Measurements from ENCODE around the gene AFF3. TPM values are rescaled to one million over a fixed set of nuclear protein-coding genes. Genes with fewer than 3 reads are reported as not detected.
"Not testable (repeated sequence)": the region's sequence is repeated elsewhere in the genome, so short reads cannot be mapped to it uniquely, and the experiment has no call there.

The AFF3 gene
- total RNA-seq, 1 experiment from 2014 or later, result not detected

DNA sequence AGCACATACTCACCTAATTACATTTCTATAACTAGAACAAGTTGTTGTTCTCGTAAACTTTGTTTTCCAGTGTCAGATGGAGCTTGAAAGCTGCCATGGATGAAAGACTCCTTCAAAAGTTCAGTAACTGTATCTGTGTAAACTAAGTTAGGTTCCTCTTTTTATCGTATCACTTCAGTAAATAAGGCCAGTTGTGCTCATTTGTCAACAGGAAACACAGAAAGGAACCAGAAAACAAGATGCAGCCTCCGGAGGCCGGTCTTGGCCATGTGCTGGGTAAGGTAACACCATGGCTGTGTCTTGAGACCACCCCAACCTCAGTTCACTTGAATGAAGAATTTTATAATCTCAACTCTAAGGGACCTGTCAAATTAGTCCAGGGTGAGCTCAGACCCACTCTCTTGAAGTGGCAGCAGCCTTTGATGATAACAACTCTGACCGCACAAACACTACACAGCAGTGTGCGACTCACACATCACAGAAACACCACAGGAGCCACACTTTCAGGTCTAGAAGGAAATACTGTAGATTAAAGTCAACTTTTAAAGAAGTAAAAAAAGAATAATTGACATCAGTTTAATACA, 213.8 kb downstream of the AFF3 start:
- H3K27ac ChIP-seq, result no peak overlapping the region
- H3K4me3 ChIP-seq, result no peak overlapping the region
- H3K9me3 ChIP-seq (replicated peaks), result no peaks in the 10 kb centered on the region
- no peaks in the 10 kb centered on the region for H3K4me1 ChIP-seq
- H3K27me3 ChIP-seq, result no peaks in the 10 kb centered on the region
- DNase-seq, result no peak
- no peaks in the 10 kb centered on the region for H3K36me3 ChIP-seq

GRCh38 chr2:99927690-99928207, 214.6 kb downstream of the AFF3 start:
- not testable (repeated sequence) for H3K9me3 ChIP-seq (replicated peaks); H3K36me3 ChIP-seq; H3K27ac ChIP-seq; H3K27me3 ChIP-seq; H3K4me3 ChIP-seq; DNase-seq; H3K4me1 ChIP-seq

- Histone ChIP-seq H3K27me3 (no peaks in the 10 kb centered on the region), H3K4me3 (no peak overlapping the region), H3K4me1 (no peaks in the 10 kb centered on the region), H3K36me3 (no peaks in the 10 kb centered on the region), H3K9me3 (replicated peaks) (no peaks in the 10 kb centered on the region), H3K27ac (no peak overlapping the region)
- DNase-seq, result no peak
Measured at GRCh38 chr2:99926986-99927385, 215.4 kb downstream of the AFF3 start.

GRCh38 chr2:99925960-99926359, 216.4 kb downstream of the AFF3 start:
- DNase-seq, result no peak
- no peaks in the 10 kb centered on the region for H3K9me3 ChIP-seq (replicated peaks)
- H3K4me3 ChIP-seq, result no peak overlapping the region
- no peak overlapping the region for H3K27ac ChIP-seq
- H3K4me1 ChIP-seq, result no peaks in the 10 kb centered on the region
- H3K36me3 ChIP-seq, result no peaks in the 10 kb centered on the region
- H3K27me3 ChIP-seq, result no peaks in the 10 kb centered on the region

- no peaks in the 10 kb centered on the region for H3K9me3 ChIP-seq (replicated peaks)
- no peak overlapping the region for H3K27ac ChIP-seq
- H3K36me3 ChIP-seq, result no peaks in the 10 kb centered on the region
- no peak for DNase-seq
- H3K27me3 ChIP-seq, result no peaks in the 10 kb centered on the region
- no peaks in the 10 kb centered on the region for H3K4me1 ChIP-seq
- no peak overlapping the region for H3K4me3 ChIP-seq
Measured at GRCh38 chr2:99922664-99923063, 219.7 kb downstream of the AFF3 start.

DNA sequence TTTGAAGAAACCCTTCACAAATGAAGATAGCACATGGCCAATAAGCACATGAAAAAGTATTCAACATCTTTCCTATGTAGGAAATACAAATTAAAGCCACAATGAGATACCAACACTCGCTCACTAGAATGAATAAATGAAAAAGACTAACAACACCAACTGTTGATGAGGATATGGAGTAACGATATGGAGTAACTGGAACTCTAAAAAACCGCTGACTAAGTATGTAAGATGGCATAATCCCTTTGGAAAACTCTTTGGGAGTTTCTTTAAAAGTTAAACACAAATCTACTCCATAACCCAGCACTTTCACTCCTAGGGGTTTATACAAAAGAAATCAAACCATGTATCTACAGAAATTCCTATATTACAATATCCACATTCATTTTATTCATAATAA, 220.5 kb downstream of the AFF3 start:
- H3K9me3 ChIP-seq (replicated peaks), result no peaks in the 10 kb centered on the region
- DNase-seq, result no peak
- no peaks in the 10 kb centered on the region for H3K27me3 ChIP-seq
- H3K4me3 ChIP-seq, result no peak overlapping the region
- no peaks in the 10 kb centered on the region for H3K4me1 ChIP-seq
- no peak overlapping the region for H3K27ac ChIP-seq
- no peaks in the 10 kb centered on the region for H3K36me3 ChIP-seq

GRCh38 chr2:99918389-99918788, 224.0 kb downstream of the AFF3 start:
- H3K9me3 ChIP-seq (replicated peaks), result no peaks in the 10 kb centered on the region
- DNase-seq, result no peak
- no peaks in the 10 kb centered on the region for H3K36me3 ChIP-seq
- no peaks in the 10 kb centered on the region for H3K4me1 ChIP-seq
- no peaks in the 10 kb centered on the region for H3K27me3 ChIP-seq
- no peak overlapping the region for H3K27ac ChIP-seq
- H3K4me3 ChIP-seq, result no peak overlapping the region

DNA sequence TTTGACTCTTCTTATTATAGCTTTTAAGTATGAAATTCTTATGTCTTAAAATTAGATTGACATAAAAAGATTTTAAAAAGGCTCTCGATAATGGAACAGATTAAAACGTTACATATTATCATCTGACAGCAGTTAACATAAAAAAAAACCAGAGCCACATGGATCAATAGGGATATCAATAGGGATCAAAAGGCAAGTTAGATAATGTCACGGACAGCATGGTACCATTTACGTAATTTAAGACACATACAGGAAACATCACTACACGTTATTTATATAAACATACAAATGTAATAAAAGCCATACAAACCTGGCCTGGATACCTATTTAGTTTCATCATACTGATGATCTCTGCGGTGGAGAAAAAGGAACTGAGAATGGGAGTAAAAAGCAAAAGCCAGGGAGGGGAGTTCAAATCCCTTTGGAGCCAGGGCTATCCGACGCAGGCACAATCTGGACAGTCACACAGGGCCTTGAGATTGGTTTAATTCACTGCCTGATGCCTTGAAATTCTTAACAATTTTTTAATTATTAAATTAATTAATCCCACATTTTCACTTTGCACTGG, 227.2 kb downstream of the AFF3 start:
- H3K36me3 ChIP-seq, result no peaks in the 10 kb centered on the region
- no peak overlapping the region for H3K4me3 ChIP-seq
- no peaks in the 10 kb centered on the region for H3K4me1 ChIP-seq
- no peaks in the 10 kb centered on the region for H3K27me3 ChIP-seq
- H3K27ac ChIP-seq, result no peak overlapping the region
- H3K9me3 ChIP-seq (replicated peaks), result no peaks in the 10 kb centered on the region
- DNase-seq, result no peak

DNA sequence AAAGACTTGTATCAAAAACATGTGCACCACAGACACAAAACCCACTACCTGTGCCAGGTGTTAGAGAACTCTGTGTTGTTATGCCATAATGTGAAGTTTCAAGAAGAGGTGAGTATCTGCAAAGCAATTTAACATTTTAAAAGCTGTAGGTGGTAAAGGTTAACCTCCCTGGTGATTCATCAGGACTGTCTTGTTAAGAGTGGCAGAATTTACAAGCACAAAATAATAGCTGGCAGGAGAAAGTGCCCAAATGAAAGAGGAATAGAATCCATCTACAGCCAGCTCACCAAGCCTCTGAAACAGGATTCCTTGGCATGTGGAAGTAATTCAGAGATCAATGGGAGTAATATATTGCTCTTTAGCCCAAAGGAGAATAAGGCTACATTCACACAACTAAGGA, 230.7 kb downstream of the AFF3 start:
- DNase-seq, result no peak
- H3K36me3 ChIP-seq, result no peaks in the 10 kb centered on the region
- no peaks in the 10 kb centered on the region for H3K27me3 ChIP-seq
- no peaks in the 10 kb centered on the region for H3K4me1 ChIP-seq
- H3K27ac ChIP-seq, result no peak overlapping the region
- H3K4me3 ChIP-seq, result no peak overlapping the region
- H3K9me3 ChIP-seq (replicated peaks), result no peaks in the 10 kb centered on the region

DNA sequence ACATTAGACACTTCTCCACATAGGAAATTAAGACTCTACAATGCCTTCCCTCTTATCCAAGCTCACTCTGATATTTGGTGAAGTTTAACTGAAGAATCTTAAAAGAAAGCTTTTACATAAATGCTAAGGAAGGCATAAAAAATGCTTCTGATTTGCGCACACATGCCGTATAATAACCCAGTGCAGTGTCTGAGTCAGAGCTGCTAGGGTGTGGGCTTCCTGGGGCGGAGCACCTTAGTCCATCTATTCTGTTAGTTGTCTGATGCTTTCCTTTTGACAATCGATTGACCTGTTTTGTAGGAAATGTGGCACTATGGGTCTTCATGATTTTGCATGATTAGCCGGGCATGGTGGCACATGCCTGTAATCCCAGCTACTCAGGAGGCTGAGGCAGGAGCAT, 231.5 kb downstream of the AFF3 start:
- DNase-seq, result no peak
- Histone ChIP-seq H3K27me3 (no peaks in the 10 kb centered on the region), H3K4me1 (no peaks in the 10 kb centered on the region)

GRCh38 chr2:99905636-99906035, 236.8 kb downstream of the AFF3 start:
- Histone ChIP-seq H3K27me3 (0 out of 2 replicates have a peak, but pooled peaks cover 3% of the 10 kb centered on the region), H3K4me1 (no peaks in the 10 kb centered on the region), H3K27ac (no peak overlapping the region)

More for the DNA sequence above, 231.5 kb downstream of the AFF3 start:
- H3K4me3 ChIP-seq, result no peak overlapping the region
- H3K9me3 ChIP-seq (replicated peaks), result no peaks in the 10 kb centered on the region
- no peaks in the 10 kb centered on the region for H3K36me3 ChIP-seq
- H3K27ac ChIP-seq, result no peak overlapping the region

DNA sequence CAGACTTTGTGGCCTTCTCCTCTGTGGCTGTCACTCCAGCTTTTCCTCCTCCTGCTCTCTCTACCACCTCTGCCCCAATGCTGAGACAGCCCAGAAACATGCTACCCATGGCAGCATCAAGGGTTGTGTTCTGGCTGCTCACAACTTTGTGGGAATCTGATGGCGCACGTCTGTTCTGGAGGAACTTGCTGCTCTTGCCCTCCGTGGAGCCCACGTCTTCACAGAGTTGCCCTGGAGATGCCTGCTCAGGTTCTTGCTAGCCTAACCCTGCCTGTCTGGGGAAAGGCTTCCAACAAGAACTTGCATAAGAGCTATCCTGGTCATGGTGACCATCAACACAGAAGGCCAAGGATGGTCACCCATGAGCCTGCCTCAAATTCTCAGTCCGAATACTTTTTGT, 237.4 kb downstream of the AFF3 start:
- Histone ChIP-seq H3K9me3 (replicated peaks) (no peaks in the 10 kb centered on the region), H3K27ac (no peak overlapping the region), H3K4me3 (no peak overlapping the region), H3K4me1 (no peaks in the 10 kb centered on the region), H3K27me3 (0 out of 2 replicates have a peak, but pooled peaks cover 5% of the 10 kb centered on the region), H3K36me3 (no peaks in the 10 kb centered on the region)
- DNase-seq, result no peak

More at GRCh38 chr2:99905636-99906035, 236.8 kb downstream of the AFF3 start:
- no peaks in the 10 kb centered on the region for H3K36me3 ChIP-seq
- no peak for DNase-seq
- no peaks in the 10 kb centered on the region for H3K9me3 ChIP-seq (replicated peaks)
- no peak overlapping the region for H3K4me3 ChIP-seq

- Histone ChIP-seq H3K9me3 (replicated peaks) (no peaks in the 10 kb centered on the region), H3K4me1 (no peaks in the 10 kb centered on the region), H3K27me3 (0 out of 2 replicates have a peak, but pooled peaks cover 11% of the 10 kb centered on the region), H3K4me3 (no peak overlapping the region), H3K36me3 (no peaks in the 10 kb centered on the region), H3K27ac (no peak overlapping the region)
- DNase-seq, result no peak
Measured at GRCh38 chr2:99903981-99904380, 238.4 kb downstream of the AFF3 start.

- no peak overlapping the region for H3K27ac ChIP-seq
- no peak overlapping the region for H3K4me3 ChIP-seq
- no peaks in the 10 kb centered on the region for H3K4me1 ChIP-seq
- 0 out of 2 replicates have a peak, but pooled peaks cover 11% of the 10 kb centered on the region for H3K27me3 ChIP-seq
- no peaks in the 10 kb centered on the region for H3K9me3 ChIP-seq (replicated peaks)
- DNase-seq, result no peak
- H3K36me3 ChIP-seq, result no peaks in the 10 kb centered on the region
Measured at GRCh38 chr2:99900556-99900955, 241.8 kb downstream of the AFF3 start.

DNA sequence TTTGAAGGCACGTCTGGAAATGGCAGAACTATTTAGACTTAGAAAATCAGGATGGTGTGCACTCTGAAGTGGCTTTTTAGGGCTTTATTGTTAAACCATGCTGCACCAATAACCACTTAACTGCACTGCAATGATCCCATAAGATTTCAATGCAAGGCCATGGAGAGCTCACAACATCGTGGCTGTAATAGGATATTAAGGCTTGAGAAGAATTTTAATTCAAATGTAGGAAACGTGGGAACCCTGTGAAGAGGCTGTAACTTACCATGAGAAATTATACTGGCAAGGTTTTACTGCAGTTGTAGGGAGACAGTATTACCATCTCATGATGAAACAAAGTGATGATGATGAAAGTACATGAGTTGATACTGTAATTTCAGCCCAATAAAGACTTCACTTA, 242.5 kb downstream of the AFF3 start:
- Histone ChIP-seq H3K27me3 (0 out of 2 replicates have a peak, but pooled peaks cover 11% of the 10 kb centered on the region), H3K36me3 (no peaks in the 10 kb centered on the region), H3K4me3 (no peak overlapping the region), H3K27ac (no peak overlapping the region), H3K9me3 (replicated peaks) (no peaks in the 10 kb centered on the region), H3K4me1 (no peaks in the 10 kb centered on the region)
- DNase-seq, result no peak
